Stimulated activated CD4-positive, alpha-beta T cell treated with anti-CD3 and anti-CD28 coated beads, Interleukin-4, amount 100 ng/mL, for 48 hours (primary cell): Measurements from ENCODE around the gene FIZ1.

Source experiments
- DNase-seq, 2 donors: peaks; one replicate each; pipeline ENCODE4 v3.0.0-alpha.2; 2020; ENCODE audit warnings: low read depth in 2 of 2

Gene FIZ1

DNA sequence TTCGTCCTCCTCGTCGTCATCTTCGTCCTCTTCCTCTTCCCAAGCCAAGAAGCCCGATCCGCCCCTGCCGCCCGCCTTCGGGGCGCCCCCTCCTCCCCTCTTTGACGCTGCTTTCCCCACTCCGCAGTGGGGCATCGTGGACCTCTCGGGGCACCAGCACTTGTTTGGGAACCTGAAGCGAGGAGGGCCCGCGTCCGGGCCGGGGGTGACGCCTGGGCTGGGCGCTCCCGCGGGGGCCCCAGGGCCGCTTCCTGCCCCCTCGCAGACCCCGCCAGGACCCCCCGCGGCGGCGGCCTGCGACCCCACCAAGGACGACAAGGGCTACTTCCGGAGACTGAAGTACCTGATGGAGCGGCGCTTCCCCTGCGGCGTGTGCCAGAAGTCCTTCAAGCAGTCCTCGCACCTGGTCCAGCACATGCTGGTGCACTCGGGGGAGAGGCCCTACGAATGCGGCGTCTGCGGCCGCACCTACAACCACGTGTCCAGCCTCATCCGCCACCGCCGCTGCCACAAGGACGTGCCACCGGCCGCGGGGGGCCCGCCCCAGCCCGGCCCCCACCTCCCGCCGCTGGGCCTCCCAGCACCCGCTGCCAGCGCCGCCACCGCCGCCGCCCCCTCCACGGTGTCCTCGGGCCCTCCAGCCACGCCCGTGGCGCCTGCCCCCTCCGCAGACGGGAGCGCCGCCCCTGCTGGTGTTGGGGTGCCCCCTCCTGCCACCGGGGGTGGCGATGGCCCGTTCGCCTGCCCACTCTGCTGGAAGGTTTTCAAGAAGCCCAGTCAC is 14.8 kb upstream of the FIZ1 start:
- DNase-seq = no peak

DNA sequence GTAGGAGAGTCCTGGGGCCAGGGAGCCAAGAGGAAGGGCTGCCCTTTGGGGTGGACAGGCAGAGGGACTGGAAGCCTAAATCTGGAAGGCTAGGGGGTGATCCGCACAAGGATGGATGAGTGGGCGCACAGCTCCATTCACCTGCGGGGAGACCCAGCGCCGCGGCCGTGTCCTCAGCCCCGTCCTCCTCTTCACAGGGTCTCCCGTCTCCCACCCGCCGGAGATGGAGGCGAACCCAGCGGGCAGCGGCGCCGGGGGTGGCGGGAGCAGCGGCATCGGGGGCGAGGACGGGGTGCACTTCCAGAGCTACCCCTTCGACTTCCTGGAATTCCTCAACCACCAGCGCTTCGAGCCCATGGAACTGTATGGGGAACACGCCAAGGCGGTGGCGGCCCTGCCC is 14.1 kb upstream of the FIZ1 start:
- DNase-seq = no peak

DNA sequence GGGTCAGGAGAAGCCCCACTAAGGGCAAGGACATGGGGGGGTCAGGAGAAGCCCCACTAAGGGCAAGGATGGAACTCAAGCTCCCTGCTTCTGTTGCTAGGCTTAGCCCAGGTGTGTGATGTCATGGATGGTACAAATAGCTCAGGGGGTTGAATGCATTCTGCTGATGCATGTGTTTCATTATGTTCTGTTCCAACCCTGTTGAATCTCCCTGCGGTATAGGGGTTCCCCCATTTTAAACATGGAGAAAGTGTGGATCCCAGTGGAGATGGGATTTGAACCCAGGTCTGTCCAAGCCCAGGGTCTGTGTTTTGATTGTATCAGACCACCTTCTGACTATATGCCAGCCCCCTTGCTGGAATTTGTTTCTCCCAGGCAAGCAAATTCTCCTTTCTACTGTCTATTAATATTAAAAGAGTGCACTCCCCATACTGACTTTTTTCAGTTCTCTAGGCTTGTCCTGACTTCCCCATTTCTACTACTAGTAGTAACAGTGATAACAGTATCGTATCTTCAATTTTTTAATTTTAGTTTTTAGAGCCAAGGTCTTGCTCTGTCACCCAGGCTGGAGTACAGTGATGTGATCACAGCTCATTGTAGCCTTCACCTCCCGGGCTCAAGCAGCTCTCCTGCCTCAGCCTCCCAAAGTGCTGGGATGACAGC is 12.8 kb upstream of the FIZ1 start:
- no peak for DNase-seq

DNA sequence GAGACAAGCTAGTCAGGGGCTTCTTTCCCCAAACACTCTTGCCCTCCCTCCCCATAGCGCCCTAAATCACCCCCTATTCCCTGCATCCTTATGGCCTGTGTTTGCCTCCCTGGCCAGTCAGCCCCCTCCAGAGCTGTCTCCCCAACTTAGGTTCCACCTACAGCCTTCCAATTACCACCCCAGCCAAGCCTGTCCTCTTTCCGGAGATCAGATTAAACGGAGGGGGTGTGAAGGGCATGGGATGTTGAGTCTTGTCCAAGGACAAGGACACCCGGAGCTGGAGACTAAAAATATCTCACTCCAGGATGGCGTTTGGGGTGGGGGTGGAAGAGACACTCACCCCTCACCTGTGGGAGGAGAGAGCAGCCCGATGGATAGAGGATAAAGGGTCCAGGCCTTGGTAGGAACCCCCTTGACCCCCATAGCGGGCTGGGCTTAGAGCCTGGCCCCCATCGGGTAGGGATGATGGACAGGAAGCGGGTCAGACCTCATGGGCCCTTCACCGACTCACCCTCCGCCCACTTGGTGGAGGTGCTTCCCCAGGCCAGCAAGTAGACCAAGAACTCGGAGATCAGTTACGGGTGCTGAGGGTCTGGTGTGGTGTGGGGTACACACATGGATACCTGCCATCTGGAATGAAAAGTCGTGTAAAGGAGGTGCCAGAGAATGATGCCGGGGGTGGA is 12.1 kb upstream of the FIZ1 start:
- no peak for DNase-seq

DNA sequence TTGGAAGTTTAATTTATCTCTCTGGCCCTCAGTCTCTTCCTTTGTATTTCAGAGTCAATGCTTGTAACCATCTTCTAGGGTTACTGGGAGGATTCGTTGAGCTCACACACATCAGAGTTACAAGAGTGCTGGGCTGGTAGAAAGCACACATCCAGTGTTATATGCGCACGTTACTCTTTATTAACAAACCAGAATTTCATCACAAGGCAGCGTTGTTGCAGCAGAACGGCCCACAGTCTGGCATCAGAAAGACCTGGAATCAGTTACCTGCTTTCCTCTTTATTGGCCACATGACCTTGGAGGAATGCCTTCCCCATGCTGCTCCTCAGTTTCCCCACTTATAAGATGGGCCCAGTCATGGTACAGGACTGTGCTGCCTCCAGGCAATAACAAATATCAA is 10.0 kb upstream of the FIZ1 start:
- no peak for DNase-seq

DNA sequence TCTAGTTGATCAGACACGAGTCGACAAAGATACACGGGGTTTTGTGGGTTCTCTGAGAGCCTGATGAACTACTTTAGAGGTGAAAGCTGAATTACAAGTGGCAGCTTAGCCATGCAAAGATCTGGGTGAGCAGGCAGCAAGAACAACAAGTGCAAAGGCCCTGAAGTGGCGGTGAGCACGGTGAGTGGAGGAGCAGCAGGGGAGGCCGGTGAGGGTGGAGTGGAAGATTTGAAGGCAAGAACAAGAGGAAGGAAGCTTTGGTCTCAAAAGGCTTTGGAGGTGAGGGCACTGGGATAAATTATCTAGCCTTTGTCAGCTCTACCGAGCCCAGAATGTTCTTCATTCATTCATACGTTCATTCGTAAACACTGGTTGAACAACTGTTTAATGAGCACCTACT is 7.5 kb upstream of the FIZ1 start:
- DNase-seq = no peak

DNA sequence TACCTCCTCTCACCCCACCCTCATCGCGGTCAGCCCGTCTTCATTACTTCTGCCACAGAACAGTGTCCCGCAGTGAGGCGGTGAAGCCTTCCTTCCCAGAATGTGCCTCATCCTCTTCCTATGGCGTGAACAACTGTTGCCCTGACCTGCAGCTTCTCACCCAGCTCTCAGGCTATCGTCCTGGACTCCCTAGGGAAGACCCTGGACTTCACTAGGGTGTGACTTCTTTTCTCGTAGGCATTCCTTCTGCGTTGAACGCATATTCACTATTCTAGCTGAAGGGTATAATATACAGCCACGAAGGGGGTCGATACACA is 7.1 kb upstream of the FIZ1 start:
- DNase-seq = no peak

DNA sequence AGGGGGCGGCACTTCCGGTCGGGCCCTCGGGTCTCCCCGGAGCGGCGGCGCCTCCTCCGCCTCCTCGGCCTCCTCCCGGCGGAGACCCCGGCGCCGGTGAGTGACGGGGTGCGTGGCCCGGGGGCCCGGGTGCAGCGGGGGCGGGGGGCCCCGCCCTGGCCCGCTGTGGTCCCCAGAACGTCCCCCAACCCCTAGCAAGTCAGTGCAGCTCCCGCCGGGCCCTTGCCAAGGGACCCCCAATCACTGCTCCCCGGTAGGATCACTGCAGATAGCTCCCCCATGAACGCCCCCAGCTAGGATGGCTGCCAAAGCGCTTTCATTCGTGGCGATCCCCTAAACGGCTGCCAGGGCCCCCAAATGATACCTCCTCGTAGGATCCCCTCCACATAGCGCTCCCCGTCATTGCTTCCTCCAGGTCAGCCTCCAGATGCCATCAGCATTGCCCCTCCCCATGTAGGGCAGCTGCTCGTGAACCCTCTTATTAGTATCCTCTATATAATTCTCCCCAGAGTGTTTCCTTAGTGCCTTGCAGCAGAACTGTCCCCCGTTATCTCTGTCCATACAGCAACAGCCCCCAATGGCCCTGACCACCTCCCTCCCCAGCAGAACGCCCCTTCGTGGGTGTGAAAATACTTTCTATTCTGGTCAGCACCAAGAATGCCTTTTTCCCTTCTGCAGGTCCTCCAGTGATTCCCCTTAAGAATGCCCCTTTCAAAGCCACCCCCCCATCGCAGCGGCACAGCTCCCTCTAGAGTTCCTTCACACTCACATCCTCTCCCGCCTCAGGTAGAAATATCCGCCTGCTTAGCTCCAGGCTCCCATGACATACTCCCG is 6.5 kb upstream of the FIZ1 start, which contains the start of gene ZNF865:
Gene ZNF865 (plus strand): TSS at position 11 of the 834 bp plus-strand sequence. CDS start 7,972 bp downstream, outside the sequence.
- DNase-seq = peak; percentile 58 to 66

DNA sequence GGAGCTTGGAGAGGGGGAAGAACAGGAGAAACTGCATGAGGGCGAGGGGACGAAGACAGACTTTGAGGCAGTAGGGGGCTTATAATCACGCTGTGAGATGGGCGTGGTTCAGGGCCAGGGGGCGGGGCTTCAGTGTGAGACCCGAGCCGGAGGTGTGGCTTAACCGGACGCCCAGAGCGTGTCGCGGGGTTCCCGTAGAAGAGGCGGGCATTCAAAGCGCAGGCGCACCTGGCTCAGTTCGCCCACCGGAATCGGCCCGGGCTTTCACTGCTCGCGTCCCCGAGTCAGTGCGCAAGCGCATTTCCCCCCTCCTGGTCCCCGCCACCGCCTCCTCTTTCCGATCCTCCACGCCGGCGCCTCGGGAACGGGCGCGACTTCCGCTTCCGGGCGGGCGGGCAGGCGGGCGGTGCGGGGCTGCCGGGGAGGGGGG is 5.9 kb upstream of the FIZ1 start:
- DNase-seq = peak; percentile 98 to 99

DNA sequence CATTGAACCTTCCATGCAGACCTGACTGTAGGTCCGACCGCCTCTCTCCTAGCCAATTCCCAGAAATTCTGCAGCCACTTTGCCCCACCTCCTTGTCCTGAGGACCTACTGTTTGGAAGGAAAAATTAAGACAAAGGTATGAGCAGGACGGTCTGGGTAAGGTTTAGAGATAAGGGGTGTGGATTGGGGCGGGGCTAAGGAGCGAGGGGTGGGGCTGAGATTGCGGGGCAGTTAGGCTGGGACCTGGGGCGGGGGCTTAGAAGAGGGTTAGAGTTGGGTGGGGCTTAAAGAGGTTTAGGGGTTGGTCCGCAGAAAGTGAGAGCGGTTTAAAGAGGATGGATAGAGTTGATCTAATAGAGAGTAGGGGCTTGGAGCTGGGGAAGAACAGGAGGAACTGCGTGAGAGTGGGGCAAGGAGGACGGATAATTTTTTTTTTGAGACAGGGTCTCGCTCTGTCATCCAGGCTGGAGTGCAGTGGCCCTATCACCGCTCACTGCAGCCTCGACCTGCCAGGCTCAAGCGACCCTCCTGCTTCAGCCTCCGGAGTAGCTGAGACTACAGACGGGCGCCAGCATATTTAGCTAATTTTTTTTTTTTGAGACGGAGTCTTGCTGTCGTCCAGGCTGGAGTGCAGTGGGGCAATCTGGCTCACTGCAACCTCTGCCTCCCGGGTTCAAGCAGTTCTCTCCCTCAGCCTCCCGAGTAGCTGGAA is 4.4 kb upstream of the FIZ1 start:
- DNase-seq = no peak

DNA sequence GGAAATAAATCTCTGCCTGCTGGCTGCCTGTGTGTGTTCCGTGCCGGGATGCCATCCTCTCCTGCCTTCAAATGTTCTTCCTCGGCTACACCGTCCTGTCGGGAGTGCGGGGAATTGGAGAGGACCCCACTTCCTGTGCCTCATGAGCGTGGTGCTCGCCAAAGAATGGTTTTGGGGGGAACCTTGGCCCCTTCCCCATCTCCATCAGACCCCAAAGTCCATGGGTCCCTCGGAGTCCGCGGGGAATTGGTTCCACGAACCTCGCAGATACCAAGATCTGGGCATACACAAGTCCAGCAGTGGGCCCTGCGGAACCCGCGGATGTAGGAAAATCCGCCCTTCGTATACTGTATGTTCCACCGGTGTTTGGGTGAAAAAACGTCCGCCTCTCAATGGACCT is 3.8 kb upstream of the FIZ1 start:
- DNase-seq = no peak

DNA sequence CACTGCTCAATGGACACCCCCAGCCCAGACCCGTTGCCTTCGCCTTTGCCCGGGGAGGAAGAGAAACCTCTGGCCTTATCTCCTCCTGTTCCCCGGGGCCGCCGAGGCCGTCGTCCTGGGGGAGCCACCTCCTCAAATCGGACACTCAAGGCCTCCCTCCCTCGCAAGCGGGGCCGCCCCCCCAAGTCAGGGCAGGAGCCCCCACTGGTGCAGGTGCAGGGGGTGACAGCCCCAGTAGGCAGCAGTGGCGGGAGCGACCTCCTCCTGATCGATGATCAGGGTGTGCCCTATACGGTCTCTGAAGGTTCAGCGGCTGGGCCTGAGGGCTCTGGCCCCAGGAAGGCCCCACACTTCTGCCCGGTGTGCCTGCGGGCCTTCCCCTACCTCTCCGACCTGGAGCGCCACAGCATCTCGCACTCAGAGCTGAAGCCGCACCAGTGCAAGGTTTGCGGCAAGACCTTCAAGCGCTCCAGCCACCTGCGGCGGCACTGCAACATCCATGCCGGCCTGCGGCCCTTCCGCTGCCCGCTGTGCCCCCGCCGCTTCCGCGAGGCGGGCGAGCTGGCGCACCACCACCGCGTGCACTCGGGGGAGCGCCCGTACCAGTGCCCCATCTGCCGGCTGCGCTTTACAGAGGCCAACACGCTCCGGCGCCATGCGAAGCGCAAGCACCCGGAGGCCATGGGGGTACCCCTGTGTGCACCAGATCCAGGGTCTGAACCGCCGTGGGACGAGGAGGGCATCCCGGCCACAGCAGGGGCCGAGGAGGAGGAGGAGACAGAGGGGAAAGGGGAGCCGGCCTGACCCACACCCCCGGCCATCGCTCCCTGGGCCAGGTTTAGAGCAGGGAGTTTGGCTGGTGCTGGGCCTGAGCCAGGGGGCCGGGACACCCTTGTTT is 3.0 kb upstream of the FIZ1 start:
- DNase-seq = no peak

DNA sequence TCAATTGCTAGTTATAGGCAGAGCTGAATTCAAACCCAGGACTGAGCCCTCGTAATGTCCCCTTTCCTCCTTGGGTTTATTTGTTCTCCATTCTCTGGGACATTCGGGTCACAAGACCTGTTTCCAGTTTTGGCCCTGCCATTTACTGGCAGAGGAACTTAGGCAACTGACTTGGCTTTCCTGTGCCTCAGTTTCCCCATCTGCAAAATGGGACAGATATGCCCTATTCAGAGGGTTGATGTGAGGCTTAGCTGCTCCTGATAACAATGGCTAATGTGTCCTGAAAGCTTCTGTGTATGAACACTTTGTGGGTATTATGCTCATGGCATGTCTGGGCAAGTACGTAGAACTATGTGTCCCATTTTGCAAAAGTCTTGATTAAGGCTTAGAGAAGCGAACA is 1.8 kb upstream of the FIZ1 start:
- DNase-seq = no peak

DNA sequence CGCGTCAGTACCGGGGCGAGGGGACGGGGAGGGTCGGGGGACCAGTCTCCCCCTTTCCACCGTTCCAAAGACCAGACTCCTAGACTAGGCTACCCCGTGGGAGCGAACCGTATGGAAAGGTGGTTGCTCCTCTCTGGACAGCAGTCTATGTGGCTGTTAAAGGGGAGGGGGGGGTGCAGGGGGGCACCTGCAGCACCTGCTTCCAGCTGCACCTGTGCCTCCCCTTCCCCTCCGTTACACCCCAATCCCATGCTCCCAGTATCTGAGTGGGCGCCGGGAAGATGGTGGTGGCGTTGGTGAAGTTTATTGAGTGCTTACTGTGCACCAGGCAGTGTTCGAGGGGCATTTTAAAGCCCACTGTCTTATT is 1.3 kb upstream of the FIZ1 start:
- DNase-seq = no peak

DNA sequence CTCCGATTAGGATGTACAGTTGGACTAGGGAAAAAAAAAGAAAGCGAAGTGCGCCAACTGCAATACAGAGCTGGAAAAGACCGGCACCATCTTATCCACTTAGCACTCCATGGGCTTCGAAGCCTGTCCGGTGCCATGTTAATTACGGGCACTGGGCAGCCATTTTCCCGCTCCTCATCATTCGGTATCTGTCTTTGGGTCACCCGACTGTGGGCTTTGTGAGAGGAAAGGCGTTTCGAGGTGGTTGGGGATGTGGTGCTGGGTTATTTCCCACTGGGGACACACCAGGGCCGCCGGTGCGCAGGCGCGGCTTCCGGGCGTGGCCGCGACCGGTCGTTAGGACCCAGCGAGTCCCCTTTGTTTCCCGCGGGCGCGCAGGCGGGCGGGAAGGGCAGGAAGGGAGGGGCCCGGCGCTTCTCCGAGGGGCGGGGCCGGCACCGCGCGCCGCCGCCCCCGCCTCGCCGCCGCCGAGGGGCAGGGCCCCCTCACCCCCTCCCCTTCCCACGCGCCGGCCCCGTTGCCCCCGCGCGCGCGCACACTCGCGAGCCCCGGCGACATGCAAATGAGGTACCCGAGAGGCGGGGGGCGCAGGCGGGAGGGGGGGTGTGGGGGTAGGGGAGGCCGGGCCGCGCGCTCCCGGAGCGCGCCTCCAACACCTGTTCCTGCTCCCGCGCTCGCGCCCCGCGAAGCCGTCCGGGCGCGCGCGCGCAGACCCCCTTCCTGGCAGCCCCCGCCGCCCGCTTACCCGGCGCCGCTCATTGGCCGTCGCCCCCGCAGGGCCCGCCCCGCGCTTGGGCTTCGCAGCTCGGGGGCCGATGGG is 735 bp upstream of the FIZ1 start, which contains the start of gene ZNF524:
Gene ZNF524 (plus strand): TSS at position 447 of the 820 bp plus-strand sequence. CDS start 1,825 bp downstream, outside the sequence.
- peak; percentile 66 to 84 for DNase-seq

DNA sequence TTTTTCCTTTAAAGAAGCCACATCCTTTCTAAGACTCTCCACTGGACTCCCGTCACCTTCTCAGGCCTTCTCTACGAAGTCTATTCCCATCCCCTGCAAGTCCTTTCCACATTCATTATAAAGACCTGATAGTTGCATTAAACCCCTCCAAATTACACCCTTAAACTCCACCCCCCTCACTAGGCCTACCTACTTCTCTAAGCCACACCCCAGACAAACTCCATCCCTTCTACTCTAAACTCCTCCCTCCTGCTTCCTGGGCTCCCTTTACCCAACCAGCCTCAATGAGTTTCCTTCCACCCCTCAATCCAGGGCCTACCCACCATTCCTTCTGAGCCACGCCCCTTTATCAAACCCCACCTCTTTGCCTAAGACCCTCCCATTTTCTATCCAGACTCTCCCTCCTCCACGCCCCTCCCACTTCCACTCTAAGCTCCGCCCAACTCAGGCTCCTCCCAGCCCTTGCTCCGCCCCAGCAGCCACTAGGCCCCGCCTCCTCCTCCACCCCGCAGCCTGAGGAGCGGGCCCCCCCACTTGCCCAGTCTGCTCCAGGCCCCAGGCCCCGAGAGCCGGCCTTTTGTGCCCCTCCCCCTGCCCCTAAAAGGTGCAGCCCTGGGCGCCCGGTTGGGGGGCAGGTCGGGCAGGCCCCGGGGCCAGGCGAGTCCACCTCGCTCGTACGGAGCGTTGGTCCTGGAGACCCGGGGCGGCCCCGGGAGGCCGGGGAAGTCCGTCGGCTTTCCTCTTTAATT is 424 bp downstream of the FIZ1 start:
- peak; percentile 87 to 97 for DNase-seq

DNA sequence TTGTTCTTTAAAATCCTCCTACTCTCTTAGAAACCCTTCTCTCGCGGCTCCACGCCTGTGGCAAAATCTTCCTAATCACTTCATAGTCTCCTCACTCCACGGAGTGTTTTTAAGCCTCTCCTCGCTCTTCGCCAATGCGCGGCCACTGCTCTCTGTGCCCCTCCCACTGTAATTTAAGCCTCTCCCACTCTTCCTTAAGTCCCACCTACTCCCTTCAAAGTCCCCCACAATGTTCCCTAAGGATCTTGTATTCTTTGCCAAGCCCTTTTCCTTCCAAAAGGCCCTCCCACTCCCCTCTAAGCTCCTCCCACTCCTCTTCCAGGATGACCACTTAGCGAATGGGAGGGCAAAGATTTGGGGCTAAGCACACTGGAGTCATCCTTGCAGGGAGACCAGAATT is 1.3 kb downstream of the FIZ1 start:
- no peak for DNase-seq

DNA sequence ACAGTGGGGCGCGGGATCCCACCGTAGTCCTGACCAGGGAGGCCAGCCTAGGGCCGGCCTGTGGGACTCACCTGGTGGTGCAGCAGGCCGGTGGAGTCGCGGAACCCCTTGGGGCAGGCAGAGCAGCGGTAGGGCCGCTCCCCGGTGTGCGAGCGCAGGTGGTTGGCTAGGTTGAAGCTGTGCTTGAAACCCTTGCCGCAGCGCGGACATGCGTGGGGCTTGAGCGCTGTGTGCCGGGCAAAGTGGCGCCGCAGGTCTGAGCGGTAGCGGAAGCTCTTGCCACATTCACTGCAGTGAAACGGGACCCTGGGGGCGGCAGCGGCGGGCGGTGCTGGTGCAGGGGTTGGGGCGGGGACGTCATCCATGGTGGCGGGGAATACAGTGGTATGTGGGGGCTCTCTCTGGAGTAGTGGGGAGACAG is 1.8 kb downstream of the FIZ1 start:
- no peak for DNase-seq

DNA sequence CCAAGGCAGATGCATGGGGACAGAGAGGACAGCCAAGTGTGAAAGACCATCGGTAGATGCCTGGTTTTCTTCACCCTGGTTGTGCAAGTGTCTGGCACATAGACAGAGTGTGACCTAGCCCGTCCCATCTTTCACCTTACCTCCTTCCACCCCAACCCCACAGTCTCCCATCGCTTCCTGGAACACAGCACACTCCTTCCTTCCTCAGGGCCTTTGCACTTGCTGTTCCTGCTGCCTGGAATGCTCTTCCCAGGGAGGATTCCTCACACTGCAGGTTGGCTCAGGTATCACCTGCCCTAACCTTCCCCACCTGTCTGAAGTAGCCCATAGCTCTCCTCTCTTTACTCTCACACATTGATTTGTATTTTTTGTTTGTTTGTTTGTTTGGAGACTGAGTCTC is 3.0 kb downstream of the FIZ1 start:
- DNase-seq = no peak
